LNCaP clone FGC (cell line): ENCODE results near the gene NYAP1.
A peak's percentile ranks its signal among the peaks of the same experiment; 100 is the strongest.

Experiments used
- DNase-seq: peaks from one replicate; pipeline ENCODE4 v3.0.0-alpha.2; 2011; ENCODE audit warnings: low read depth
- H3K4me3 ChIP-seq: 2 replicates; pipeline ENCODE4 v1.5.1; 2011; ENCODE audit warnings: mild to moderate bottlenecking, low read depth, low read length, control low read depth
- TF ChIP-seq, protein P1 (sequence below): IDR thresholded peaks from 2 replicates; pipeline ENCODE4 v1.5.1; 2012; ENCODE audit warnings: mild to moderate bottlenecking; ENCODE audit not compliant: control insufficient read depth, insufficient read depth; ENCODE audit errors: extremely low read depth

The NYAP1 gene

DNA sequence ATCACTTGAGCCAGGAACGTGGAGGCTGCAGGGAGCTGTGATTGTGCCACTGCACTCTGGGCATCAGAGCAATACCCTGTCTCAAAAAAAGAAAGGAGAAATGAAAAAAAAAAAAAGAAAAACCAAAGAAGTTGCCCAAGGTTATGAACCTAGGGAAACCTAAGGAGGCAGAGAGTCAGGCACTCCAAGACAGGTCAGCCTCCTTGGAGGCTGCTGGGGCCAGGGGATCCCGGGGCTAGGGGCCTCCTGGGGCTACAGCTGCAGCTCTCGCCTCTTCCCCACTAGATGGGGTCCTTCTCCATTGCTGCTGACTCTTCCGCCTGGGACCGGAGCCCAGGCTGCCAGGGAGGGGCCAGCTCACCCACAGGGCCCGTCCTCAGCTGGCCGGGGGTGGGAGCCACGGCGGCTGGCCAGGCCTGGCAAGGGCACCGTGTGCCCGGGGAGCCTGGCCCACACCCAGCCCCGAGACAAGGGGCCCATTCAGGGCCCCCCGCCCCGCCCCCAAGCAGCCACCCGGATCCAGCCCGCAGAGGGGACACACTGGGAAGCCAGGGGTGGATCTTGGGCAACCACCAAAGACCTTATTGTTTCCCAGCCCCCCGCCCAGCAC lies 17.9 kb upstream of the NYAP1 start:
- DNase-seq, result no peak
- no peak overlapping the region for H3K4me3 ChIP-seq

DNA sequence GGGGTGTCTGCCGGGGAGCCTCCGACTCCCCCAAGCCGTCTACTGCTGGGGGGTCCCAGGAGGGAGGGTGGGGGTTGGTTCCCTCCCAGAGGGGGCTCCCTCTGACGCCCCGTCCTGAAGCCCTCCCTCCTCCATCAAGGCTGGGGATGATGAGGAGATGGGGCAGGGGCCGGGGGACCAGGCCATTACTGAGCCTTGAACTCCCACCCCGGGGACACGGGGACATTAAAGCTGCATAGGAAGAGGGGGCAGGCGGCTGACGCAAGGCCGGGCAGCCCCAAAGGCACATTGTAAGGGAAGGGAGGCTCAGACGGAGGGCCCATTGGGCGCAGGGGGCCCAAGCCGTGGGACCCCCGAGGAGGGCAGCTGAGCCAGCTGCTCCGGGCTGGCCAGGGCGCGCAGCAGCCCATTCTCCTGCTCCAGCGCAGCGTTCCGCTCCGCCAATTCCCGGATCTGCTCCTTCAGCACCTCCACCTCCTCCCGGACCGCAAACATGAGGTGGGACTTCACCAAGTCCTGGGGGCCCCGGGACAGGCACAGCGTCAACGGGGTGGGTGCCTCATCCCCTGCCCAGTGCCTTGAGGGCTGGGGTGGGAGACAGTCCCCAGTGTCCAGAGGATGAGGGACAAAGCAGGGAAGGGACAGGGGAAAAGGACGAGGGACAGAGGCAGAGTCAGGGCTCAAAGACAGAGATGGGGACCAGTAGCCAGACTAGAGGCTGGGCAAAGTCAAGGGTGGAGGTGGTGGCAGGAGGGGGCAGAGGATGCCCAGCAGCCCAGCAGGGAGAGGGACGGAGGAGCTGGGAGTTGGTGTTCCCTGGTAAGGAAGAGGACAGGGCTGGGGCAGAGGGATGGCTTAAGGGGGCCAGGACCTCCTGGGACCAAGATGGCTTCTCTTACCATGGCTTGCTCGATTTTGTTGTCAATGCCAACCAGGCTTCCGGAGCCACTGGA lies 16.8 kb upstream of the NYAP1 start:
- TF ChIP-seq, protein P1, sequence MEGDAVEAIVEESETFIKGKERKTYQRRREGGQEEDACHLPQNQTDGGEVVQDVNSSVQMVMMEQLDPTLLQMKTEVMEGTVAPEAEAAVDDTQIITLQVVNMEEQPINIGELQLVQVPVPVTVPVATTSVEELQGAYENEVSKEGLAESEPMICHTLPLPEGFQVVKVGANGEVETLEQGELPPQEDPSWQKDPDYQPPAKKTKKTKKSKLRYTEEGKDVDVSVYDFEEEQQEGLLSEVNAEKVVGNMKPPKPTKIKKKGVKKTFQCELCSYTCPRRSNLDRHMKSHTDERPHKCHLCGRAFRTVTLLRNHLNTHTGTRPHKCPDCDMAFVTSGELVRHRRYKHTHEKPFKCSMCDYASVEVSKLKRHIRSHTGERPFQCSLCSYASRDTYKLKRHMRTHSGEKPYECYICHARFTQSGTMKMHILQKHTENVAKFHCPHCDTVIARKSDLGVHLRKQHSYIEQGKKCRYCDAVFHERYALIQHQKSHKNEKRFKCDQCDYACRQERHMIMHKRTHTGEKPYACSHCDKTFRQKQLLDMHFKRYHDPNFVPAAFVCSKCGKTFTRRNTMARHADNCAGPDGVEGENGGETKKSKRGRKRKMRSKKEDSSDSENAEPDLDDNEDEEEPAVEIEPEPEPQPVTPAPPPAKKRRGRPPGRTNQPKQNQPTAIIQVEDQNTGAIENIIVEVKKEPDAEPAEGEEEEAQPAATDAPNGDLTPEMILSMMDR, result no peak
- DNase-seq, result no peak
- H3K4me3 ChIP-seq, result no peak overlapping the region

More for the DNA sequence above, 17.9 kb upstream of the NYAP1 start:
- TF ChIP-seq, protein P1, result peak; percentile 52

GRCh38 chr7:100467638-100468373 lies 15.9 kb upstream of the NYAP1 start:
- DNase-seq, result no peak
- H3K4me3 ChIP-seq, result no peak overlapping the region
- TF ChIP-seq, protein P1, result no peak

- peak; percentile 22 for DNase-seq
- TF ChIP-seq, protein P1, result peak; percentile 92
- H3K4me3 ChIP-seq, result no peak overlapping the region
These were observed 14.3 kb upstream of the NYAP1 start for GRCh38 chr7:100469227-100470044.

DNA sequence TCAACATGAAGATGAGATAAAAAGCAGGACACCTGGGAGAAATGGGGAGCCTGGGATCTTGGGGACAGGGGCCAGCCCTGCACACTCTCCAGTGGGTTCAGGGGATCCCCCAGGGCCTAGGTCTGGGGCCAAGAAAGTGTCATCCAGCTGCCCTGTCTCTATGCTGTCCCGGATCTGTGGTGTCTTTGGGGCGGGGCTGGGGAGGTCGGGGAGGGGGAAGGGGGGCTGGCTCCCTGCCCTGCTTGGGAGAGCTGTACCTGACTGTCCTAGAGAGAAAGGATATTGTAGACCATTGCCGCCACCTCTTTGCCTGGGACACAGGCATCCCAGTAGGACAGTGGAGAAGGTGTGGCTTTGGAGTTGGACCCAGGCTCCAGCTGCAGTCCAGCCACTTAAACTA lies 12.7 kb upstream of the NYAP1 start:
- TF ChIP-seq, protein P1, result no peak
- no peak for DNase-seq
- H3K4me3 ChIP-seq, result no peak overlapping the region
